ENCODE data around the gene SCAPER. TPM values are rescaled to one million over a fixed set of nuclear protein-coding genes. Genes with fewer than 3 reads are reported as not detected.

The SCAPER gene
- polyA plus RNA-seq, 2 of the 4 experiments (the other 2 are of a cell fraction): 4.9 to 5.5 TPM

DNA sequence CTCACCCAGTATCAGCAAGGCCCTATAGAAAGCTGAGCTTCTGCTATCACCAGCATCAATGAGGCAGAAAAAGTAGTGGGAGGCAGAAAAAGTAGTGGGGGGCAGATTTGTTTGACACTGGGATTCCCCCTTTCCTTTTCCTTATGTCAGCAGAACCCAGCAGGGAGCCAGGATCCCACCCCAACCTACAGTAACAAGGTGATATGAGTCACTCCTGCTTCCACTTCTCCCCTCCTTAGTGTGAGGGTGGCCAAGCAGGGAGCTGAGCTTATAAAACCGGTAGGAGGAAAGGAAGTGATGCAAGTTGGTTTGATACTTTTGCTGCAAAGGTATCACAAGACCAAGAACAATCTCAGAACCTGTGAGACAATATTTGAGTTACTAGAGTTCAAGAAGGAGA is 128.7 kb downstream of the SCAPER start:
- POLR2A ChIA-PET: no interaction called here
- Histone ChIP-seq H3K4me3 (no peak overlapping the region), H3K27ac (no peak overlapping the region), H3K4me1 (0 out of 3 replicates have a peak, but pooled peaks cover 7% of the 10 kb centered on the region), H3K4me2 (no peak overlapping the region), H3K9me3 (peaks cover 5% of the 10 kb centered on the region; the same call in 2 of the 3 replicates)
- no peak for TF ChIP-seq SMC3 (IDR thresholded peaks at IDR 0.05)
- TF ChIP-seq, protein P1, sequence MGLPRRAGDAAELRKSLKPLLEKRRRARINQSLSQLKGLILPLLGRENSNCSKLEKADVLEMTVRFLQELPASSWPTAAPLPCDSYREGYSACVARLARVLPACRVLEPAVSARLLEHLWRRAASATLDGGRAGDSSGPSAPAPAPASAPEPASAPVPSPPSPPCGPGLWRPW (IDR thresholded peaks at IDR 0.05): no peak
- TF ChIP-seq MAZ (IDR thresholded peaks at IDR 0.05; ENCODE audit: borderline replicate concordance, low read depth, low read length): no peak
- TF ChIP-seq RFX5 (IDR thresholded peaks at IDR 0.05): no peak
- no peak for TF ChIP-seq FOSB (CRISPR knock-in tag; IDR thresholded peaks at IDR 0.05)
- no peak for TF ChIP-seq NFE2L2 (conservative IDR thresholded peaks at IDR 0.05; ENCODE audit: low read length)
- no peak for TF ChIP-seq CEBPB (IDR thresholded peaks at IDR 0.05)
- TF ChIP-seq RCOR1 (IDR thresholded peaks at IDR 0.05; ENCODE audit: low read depth, low read length): no peak
- TF ChIP-seq HOXB5 (CRISPR knock-in tag; IDR thresholded peaks at IDR 0.05): no peak
- no peak for TF ChIP-seq KDM5A (IDR thresholded peaks at IDR 0.05)
- TF ChIP-seq FOXS1 (CRISPR knock-in tag; IDR thresholded peaks at IDR 0.05): no peak
- no peak for TF ChIP-seq JUN (IDR thresholded peaks at IDR 0.05)
- TF ChIP-seq FOSL2 (IDR thresholded peaks at IDR 0.05): no peak
- no peak for TF ChIP-seq FOSL2 (CRISPR knock-in tag; IDR thresholded peaks at IDR 0.05)
- no peak for TF ChIP-seq ZC3H11A (IDR thresholded peaks at IDR 0.05)
- TF ChIP-seq, protein P2, sequence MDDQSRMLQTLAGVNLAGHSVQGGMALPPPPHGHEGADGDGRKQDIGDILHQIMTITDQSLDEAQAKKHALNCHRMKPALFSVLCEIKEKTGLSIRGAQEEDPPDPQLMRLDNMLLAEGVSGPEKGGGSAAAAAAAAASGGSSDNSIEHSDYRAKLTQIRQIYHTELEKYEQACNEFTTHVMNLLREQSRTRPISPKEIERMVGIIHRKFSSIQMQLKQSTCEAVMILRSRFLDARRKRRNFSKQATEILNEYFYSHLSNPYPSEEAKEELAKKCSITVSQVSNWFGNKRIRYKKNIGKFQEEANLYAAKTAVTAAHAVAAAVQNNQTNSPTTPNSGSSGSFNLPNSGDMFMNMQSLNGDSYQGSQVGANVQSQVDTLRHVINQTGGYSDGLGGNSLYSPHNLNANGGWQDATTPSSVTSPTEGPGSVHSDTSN (IDR thresholded peaks at IDR 0.05): no peak
- TF ChIP-seq MYC (IDR thresholded peaks at IDR 0.05; ENCODE audit: borderline replicate concordance, low read length): no peak
- no peak for TF ChIP-seq TFCP2L1 (CRISPR knock-in tag; IDR thresholded peaks at IDR 0.05)
- no peak for TF ChIP-seq POLR2A (IDR thresholded peaks at IDR 0.05; ENCODE audit: low read length)
- no peak for TF ChIP-seq CHD2 (IDR thresholded peaks at IDR 0.05; ENCODE audit: low read length, partially characterized antibody)
- ATAC-seq (no peak), DNase-seq (ENCODE audit: low read depth in 1 of 2, low spot score in 1 of 2) (no peak), FAIRE-seq (no peak)
- 54% methylated on average over 1 of the region's 1 CpG for WGBS (ENCODE audit: missing lambda C conversion rate)
- CTCF ChIA-PET: no interaction called here

DNA sequence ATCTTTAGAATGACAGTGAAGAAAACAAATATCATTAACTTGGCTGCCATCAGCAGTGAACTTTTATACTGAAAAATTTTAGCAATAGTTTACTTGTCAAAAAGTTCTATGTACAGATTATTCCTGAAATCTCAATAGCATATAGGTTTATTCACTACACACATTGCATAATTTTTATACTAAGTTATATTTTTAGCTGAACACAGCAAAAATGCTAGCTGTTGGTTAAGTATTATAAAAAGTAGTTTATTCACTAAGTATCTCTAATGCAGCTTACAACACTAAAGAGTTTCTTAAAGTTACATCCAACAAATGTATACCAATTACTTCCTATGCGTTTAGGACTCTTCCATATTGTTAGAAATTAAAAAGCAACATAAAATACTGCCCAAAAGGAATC is 131.9 kb downstream of the SCAPER start:
- no peak overlapping the region for H3K4me3 ChIP-seq
- FAIRE-seq: peak; percentile 84
- ChIA-PET CTCF (interaction anchor here (1.0 kb wide), 1 partner anchor 9 kb away, joined by 4 read pairs; no protein-coding TSS in a partner anchor), POLR2A (no interaction called here)
- no peak for DNase-seq (ENCODE audit: low read depth in 1 of 2, low spot score in 1 of 2)
- no peak overlapping the region for H3K27ac ChIP-seq
- peaks cover 5% of the 10 kb centered on the region; the same call in 2 of the 3 replicates for H3K9me3 ChIP-seq
- WGBS (ENCODE audit: missing lambda C conversion rate): 91% methylated on average over 1 of the region's 1 CpG
- 0 out of 3 replicates have a peak, but pooled peaks cover 7% of the 10 kb centered on the region for H3K4me1 ChIP-seq
- H3K4me2 ChIP-seq: no peak overlapping the region
- TF ChIP-seq ZFP36 (IDR thresholded peaks at IDR 0.05; ENCODE audit: borderline replicate concordance, partially characterized antibody) (no peak), MAFK (IDR thresholded peaks at IDR 0.05; ENCODE audit: partially characterized antibody) (peak; percentile 67)
- ATAC-seq: no peak

DNA sequence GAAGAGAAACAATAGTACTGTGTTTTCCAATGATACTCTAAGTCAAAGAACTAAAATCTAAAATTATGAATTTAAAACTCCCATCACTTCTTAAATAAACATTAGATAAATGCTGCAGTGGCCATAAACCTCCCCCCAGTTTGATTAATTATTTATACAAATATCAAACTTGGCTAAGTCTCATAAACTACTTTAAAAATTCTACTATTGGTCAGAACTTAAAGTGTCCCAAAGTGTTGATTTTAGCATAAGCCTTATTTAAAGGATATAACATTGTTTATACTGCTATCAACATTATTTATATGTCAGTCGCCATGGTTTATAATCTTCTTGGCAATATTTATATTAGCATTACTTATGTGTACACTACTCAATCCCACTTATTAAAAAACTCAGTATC is 132.4 kb downstream of the SCAPER start:
- POLR2A ChIA-PET: no interaction called here
- Histone ChIP-seq H3K4me3 (no peak overlapping the region), H3K9me3 (peaks cover 5% of the 10 kb centered on the region; the same call in 2 of the 3 replicates), H3K4me1 (0 out of 3 replicates have a peak, but pooled peaks cover 7% of the 10 kb centered on the region), H3K4me2 (no peak overlapping the region), H3K27ac (no peak overlapping the region)
- FAIRE-seq (peak; percentile 90), DNase-seq (ENCODE audit: low read depth in 1 of 2, low spot score in 1 of 2) (no peak), ATAC-seq (no peak)
- 58% methylated on average over 1 of the region's 1 CpG for WGBS (ENCODE audit: missing lambda C conversion rate)
- CTCF ChIA-PET: interaction anchor here (1.0 kb wide), 1 partner anchor 8 kb away, joined by 4 read pairs; no protein-coding TSS in a partner anchor
- TF ChIP-seq ZC3H11A (IDR thresholded peaks at IDR 0.05) (no peak), SMC3 (IDR thresholded peaks at IDR 0.05) (no peak), MAZ (IDR thresholded peaks at IDR 0.05; ENCODE audit: borderline replicate concordance, low read depth, low read length) (no peak), BHLHE40 (IDR thresholded peaks at IDR 0.05; ENCODE audit: low read depth, low read length) (no peak), CHD4 (IDR thresholded peaks at IDR 0.05; ENCODE audit: borderline replicate concordance) (no peak), JUNB (IDR thresholded peaks at IDR 0.05) (no peak), CHD2 (IDR thresholded peaks at IDR 0.05; ENCODE audit: low read length, partially characterized antibody) (no peak), GATA3 (IDR thresholded peaks at IDR 0.05; ENCODE audit: borderline replicate concordance) (no peak), ESRRA (IDR thresholded peaks at IDR 0.05; ENCODE audit: borderline replicate concordance, low read length) (no peak)
- TF ChIP-seq, protein P3, sequence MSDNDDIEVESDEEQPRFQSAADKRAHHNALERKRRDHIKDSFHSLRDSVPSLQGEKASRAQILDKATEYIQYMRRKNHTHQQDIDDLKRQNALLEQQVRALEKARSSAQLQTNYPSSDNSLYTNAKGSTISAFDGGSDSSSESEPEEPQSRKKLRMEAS (IDR thresholded peaks at IDR 0.05): no peak
- TF ChIP-seq, protein P4, sequence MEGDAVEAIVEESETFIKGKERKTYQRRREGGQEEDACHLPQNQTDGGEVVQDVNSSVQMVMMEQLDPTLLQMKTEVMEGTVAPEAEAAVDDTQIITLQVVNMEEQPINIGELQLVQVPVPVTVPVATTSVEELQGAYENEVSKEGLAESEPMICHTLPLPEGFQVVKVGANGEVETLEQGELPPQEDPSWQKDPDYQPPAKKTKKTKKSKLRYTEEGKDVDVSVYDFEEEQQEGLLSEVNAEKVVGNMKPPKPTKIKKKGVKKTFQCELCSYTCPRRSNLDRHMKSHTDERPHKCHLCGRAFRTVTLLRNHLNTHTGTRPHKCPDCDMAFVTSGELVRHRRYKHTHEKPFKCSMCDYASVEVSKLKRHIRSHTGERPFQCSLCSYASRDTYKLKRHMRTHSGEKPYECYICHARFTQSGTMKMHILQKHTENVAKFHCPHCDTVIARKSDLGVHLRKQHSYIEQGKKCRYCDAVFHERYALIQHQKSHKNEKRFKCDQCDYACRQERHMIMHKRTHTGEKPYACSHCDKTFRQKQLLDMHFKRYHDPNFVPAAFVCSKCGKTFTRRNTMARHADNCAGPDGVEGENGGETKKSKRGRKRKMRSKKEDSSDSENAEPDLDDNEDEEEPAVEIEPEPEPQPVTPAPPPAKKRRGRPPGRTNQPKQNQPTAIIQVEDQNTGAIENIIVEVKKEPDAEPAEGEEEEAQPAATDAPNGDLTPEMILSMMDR (IDR thresholded peaks at IDR 0.05): no peak
- TF ChIP-seq, protein P5, sequence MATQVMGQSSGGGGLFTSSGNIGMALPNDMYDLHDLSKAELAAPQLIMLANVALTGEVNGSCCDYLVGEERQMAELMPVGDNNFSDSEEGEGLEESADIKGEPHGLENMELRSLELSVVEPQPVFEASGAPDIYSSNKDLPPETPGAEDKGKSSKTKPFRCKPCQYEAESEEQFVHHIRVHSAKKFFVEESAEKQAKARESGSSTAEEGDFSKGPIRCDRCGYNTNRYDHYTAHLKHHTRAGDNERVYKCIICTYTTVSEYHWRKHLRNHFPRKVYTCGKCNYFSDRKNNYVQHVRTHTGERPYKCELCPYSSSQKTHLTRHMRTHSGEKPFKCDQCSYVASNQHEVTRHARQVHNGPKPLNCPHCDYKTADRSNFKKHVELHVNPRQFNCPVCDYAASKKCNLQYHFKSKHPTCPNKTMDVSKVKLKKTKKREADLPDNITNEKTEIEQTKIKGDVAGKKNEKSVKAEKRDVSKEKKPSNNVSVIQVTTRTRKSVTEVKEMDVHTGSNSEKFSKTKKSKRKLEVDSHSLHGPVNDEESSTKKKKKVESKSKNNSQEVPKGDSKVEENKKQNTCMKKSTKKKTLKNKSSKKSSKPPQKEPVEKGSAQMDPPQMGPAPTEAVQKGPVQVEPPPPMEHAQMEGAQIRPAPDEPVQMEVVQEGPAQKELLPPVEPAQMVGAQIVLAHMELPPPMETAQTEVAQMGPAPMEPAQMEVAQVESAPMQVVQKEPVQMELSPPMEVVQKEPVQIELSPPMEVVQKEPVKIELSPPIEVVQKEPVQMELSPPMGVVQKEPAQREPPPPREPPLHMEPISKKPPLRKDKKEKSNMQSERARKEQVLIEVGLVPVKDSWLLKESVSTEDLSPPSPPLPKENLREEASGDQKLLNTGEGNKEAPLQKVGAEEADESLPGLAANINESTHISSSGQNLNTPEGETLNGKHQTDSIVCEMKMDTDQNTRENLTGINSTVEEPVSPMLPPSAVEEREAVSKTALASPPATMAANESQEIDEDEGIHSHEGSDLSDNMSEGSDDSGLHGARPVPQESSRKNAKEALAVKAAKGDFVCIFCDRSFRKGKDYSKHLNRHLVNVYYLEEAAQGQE (IDR thresholded peaks at IDR 0.05): no peak
- TF ChIP-seq, protein P1 (IDR thresholded peaks at IDR 0.05): no peak

All from A549 (cell line).